K562 (cell line): ENCODE measurements around the gene TNFRSF6B. TPM values are rescaled to one million over a fixed set of nuclear protein-coding genes. Genes with fewer than 3 reads are reported as not detected.

Experiments used
- ARNT ChIP-seq, 2 experiments: fragments of 450-650 bp; IDR thresholded peaks; 2 replicates each; pipeline ENCODE4 v1.6.1; 2016; ENCODE audit warnings: mild to moderate bottlenecking in 1 of 2
- CC2D1A ChIP-seq: fragments of 450-650 bp; IDR thresholded peaks from 2 replicates; pipeline ENCODE4 v1.6.1; 2017; ENCODE audit warnings: mild to moderate bottlenecking
- ELF2 ChIP-seq: fragments of 250-450 bp; sonication (Bioruptor Pico); IDR thresholded peaks from 2 replicates; pipeline ENCODE4 v1.5.0; 2021; ENCODE audit warnings: mild to moderate bottlenecking
- ELF4 ChIP-seq: fragments of 450-650 bp; formaldehyde crosslinking; IDR thresholded peaks from 2 replicates; pipeline ENCODE4 v1.4.0; 2022; ENCODE audit warnings: missing genetic modification characterization
- ESRRA ChIP-seq: fragments of 450-650 bp; IDR thresholded peaks from 2 replicates; pipeline ENCODE4 v1.6.1; 2014; ENCODE audit warnings: low read depth, mild to moderate bottlenecking, moderate library complexity, borderline replicate concordance
- JUNB ChIP-seq: fragments of 450-650 bp; formaldehyde crosslinking; conservative IDR thresholded peaks from 2 replicates; pipeline ENCODE4 v1.4.0; 2020; ENCODE audit warnings: mild to moderate bottlenecking
- L3MBTL2 ChIP-seq: fragments of 450-650 bp; IDR thresholded peaks from 2 replicates; pipeline ENCODE4 v1.6.1; 2016; ENCODE audit warnings: mild to moderate bottlenecking, moderate library complexity
- MAFK ChIP-seq: IDR thresholded peaks from 2 replicates; pipeline ENCODE4 v1.6.1; 2011; ENCODE audit warnings: low read length, improper control_type of control experiment
- MAX ChIP-seq: sonication (generic); formaldehyde crosslinking; IDR thresholded peaks from 2 replicates; pipeline ENCODE4 v1.9.0; 2022; ENCODE audit warnings: mild to moderate bottlenecking, missing genetic modification reagents
- MBD2 ChIP-seq: sonication (generic); IDR thresholded peaks from 2 replicates; pipeline ENCODE4 v1.6.1; 2016; ENCODE audit warnings: low read depth, borderline replicate concordance
- POLR2A ChIP-seq: fragments of 450-650 bp; conservative IDR thresholded peaks from 2 replicates; pipeline ENCODE4 v1.6.1; 2016
- POLR2AphosphoS5 ChIP-seq: IDR thresholded peaks from 2 replicates; pipeline ENCODE4 v1.6.1; 2011; ENCODE audit warnings: mild to moderate bottlenecking, low read depth, low read length, moderate library complexity; ENCODE audit not compliant: control insufficient read depth, insufficient read depth
- SAFB ChIP-seq: fragments of 200-400 bp; formaldehyde crosslinking; IDR thresholded peaks from 2 replicates; pipeline ENCODE4 v1.6.1; 2017; ENCODE audit warnings: low read depth, low read length, borderline replicate concordance
- TBP ChIP-seq: optimal IDR thresholded peaks from 2 replicates; pipeline ENCODE3; 2011; ENCODE audit warnings: low read depth, low read length, improper control_type of control experiment
- ZBTB40 ChIP-seq, 2 experiments: fragments of 450-650 bp in 1 of 2; sonication (generic) in 1 of 2; formaldehyde crosslinking in 1 of 2; IDR thresholded peaks; 2 replicates each; pipeline versions ENCODE4 v1.7.1 to v1.9.0; 2016 to 2022; ENCODE audit warnings: inconsistent platforms in 1 of 2, mild to moderate bottlenecking in 1 of 2, missing genetic modification reagents in 1 of 2
- ZNF583 ChIP-seq: fragments of 250-450 bp; sonication (Bioruptor Pico); IDR thresholded peaks from 2 replicates; pipeline ENCODE4 v1.4.0; 2020
- ZNF639 ChIP-seq, 2 experiments: fragments of 200-800 bp in 1 of 2; sonication (Bioruptor generic) in 1 of 2; sonication (generic) in 1 of 2; formaldehyde crosslinking in 1 of 2; IDR thresholded peaks in 1 of 2; conservative IDR thresholded peaks in 1 of 2; 2 replicates each; pipeline versions ENCODE4 v1.5.0 to v1.6.1; 2016 to 2020; ENCODE audit warnings: missing compliant biosample characterization in 1 of 2, missing genetic modification characterization in 1 of 2, missing genetic modification reagents in 1 of 2
- ZNF778 ChIP-seq: fragments of 450-650 bp; formaldehyde crosslinking; IDR thresholded peaks from 2 replicates; pipeline ENCODE4 v1.4.0; 2020; ENCODE audit warnings: mild to moderate bottlenecking, moderate library complexity
- polyA plus RNA-seq, 8 experiments: library from polyadenylated mRNA; depleted of rRNA in 4 of 8; stranded (reverse) in 5 of 8; unstranded in 3 of 8; fragments of >200 nt; fragmentation: Nextera tagmentation in 2 of 8; fragmentation: Illumina TruSeq in 1 of 8; extraction: Ambion mirVana in 2 of 8; extraction: Trizol in 1 of 8; gene quantifications; 2 replicates each; pipeline versions ENCODE4 v1.2.1 to v1.2.3, GENCODE V29; 2011 to 2014; ENCODE audit warnings: inconsistent platforms in 1 of 8, missing spikeins in 1 of 8
- total RNA-seq, 7 experiments: library from RNA; depleted of rRNA in 6 of 7; stranded (reverse); fragments of >200 nt in 6 of 7; fragmentation: Illumina TruSeq in 2 of 7; extraction: Trizol in 2 of 7; gene quantifications; 2 replicates each; pipeline versions ENCODE4 v1.2.1 to v1.2.3, GENCODE V29; 2011 to 2021; ENCODE audit warnings: low replicate concordance in 1 of 7

TNFRSF6B gene
- total and polyA plus RNA-seq, 9 of the 15 experiments (the other 6 are each of a cell fraction or from before 2014, with no cell fraction given) = 0.10 to 3.5 (median 0.32) TPM; not detected in 6

- TF ChIP-seq MBD2 (peak; percentile 80), ZNF583 (CRISPR knock-in tag) (0 out of 2 replicates have a peak, but pooled peaks have one; percentile 45), ESRRA (peak; percentile 83; the same call in 1 of the 2 replicates), L3MBTL2 (peak; percentile 66; the same call in 1 of the 2 replicates), SAFB (no peak), MAFK (no peak), ZBTB40 (IDR thresholded peaks at IDR 0.05) (peak; percentile 100), ZBTB40 (CRISPR knock-in tag; IDR thresholded peaks at IDR 0.05) (no peak), TBP (peak; percentile 85), ELF4 (CRISPR knock-in tag) (peak; percentile 15; the same call in 1 of the 2 replicates), ZNF778 (CRISPR knock-in tag) (no peak), JUNB (no peak), ZNF639 (CRISPR knock-in tag; conservative IDR thresholded peaks at IDR 0.05 in 1 of 2, IDR thresholded peaks at IDR 0.05 in 1 of 2) (peak in 1 of 2 experiments; percentile 83; a peak in 1 of 4 replicates), ARNT (IDR thresholded peaks at IDR 0.05) (peak; percentile 18 to 34; a peak in 1 of 4 replicates), ELF2 (CRISPR knock-in tag) (peak; percentile 82), MAX (CRISPR knock-in tag) (peak; percentile 64; the same call in 1 of the 2 replicates), CC2D1A (peak; percentile 61), POLR2A (peak; percentile 83), POLR2AphosphoS5 (peak; percentile 68)
These were observed 38.3 kb upstream of the TNFRSF6B start, which contains the start of gene RTEL1 (continued) for GRCh38 chr20:63657937-63658748.
